ENCODE data around the gene ACADVL. TPM values are rescaled to one million over a fixed set of nuclear protein-coding genes. Genes with fewer than 3 reads are reported as not detected.

Gene ACADVL
- total RNA-seq, 1 experiment from 2014 or later, result 558 TPM

- DNase-seq (no peak), ATAC-seq (no peak)
- Histone ChIP-seq H3K36me3 (ENCODE audit: low read depth, low read length) (no peaks in the 10 kb centered on the region), H2AFZ (ENCODE audit: low read length) (no peak overlapping the region), H3K4me2 (ENCODE audit: low read length) (no peak overlapping the region), H3K9ac (ENCODE audit: low read length) (no peak overlapping the region), H3K27me3 (ENCODE audit: low read length) (no peaks in the 10 kb centered on the region), H3K79me2 (ENCODE audit: low read length) (no peaks in the 10 kb centered on the region), H3K9me2 (replicated peaks; ENCODE audit: low read length) (no peaks in the 10 kb centered on the region), H3K4me3 (ENCODE audit: low read length) (no peak overlapping the region), H3K4me1 (ENCODE audit: insufficient read depth, low read length) (no peaks in the 10 kb centered on the region), H4K20me1 (ENCODE audit: low read length) (no peaks in the 10 kb centered on the region), H3K27ac (ENCODE audit: low read length) (no peak overlapping the region), H3F3A (ENCODE audit: low read length, unreplicated experiment) (no peaks in the 10 kb centered on the region), H3K9me3 (ENCODE audit: low read length) (no peaks in the 10 kb centered on the region)
- no peak for TF ChIP-seq EZH2phosphoT487 (IDR thresholded peaks at IDR 0.05; ENCODE audit: borderline replicate concordance, low read length)
- TF ChIP-seq, protein P1, sequence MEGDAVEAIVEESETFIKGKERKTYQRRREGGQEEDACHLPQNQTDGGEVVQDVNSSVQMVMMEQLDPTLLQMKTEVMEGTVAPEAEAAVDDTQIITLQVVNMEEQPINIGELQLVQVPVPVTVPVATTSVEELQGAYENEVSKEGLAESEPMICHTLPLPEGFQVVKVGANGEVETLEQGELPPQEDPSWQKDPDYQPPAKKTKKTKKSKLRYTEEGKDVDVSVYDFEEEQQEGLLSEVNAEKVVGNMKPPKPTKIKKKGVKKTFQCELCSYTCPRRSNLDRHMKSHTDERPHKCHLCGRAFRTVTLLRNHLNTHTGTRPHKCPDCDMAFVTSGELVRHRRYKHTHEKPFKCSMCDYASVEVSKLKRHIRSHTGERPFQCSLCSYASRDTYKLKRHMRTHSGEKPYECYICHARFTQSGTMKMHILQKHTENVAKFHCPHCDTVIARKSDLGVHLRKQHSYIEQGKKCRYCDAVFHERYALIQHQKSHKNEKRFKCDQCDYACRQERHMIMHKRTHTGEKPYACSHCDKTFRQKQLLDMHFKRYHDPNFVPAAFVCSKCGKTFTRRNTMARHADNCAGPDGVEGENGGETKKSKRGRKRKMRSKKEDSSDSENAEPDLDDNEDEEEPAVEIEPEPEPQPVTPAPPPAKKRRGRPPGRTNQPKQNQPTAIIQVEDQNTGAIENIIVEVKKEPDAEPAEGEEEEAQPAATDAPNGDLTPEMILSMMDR (conservative IDR thresholded peaks at IDR 0.05; ENCODE audit: low read depth, low read length), result no peak
- no peak for TF ChIP-seq EZH2 (IDR thresholded peaks at IDR 0.05; ENCODE audit: low read length, unreplicated experiment)
- no TSS peak for BruUV-seq (replicated peaks)
- intact Hi-C loops (cut with micrococcal nuclease), result no loop called here
- ChIA-PET POLR2A (ENCODE audit: unreplicated experiment) (no interaction called here), CTCF (no interaction called here)
Measured at GRCh38 chr17:7205561-7205960, 14.2 kb upstream of the ACADVL start.

DNA sequence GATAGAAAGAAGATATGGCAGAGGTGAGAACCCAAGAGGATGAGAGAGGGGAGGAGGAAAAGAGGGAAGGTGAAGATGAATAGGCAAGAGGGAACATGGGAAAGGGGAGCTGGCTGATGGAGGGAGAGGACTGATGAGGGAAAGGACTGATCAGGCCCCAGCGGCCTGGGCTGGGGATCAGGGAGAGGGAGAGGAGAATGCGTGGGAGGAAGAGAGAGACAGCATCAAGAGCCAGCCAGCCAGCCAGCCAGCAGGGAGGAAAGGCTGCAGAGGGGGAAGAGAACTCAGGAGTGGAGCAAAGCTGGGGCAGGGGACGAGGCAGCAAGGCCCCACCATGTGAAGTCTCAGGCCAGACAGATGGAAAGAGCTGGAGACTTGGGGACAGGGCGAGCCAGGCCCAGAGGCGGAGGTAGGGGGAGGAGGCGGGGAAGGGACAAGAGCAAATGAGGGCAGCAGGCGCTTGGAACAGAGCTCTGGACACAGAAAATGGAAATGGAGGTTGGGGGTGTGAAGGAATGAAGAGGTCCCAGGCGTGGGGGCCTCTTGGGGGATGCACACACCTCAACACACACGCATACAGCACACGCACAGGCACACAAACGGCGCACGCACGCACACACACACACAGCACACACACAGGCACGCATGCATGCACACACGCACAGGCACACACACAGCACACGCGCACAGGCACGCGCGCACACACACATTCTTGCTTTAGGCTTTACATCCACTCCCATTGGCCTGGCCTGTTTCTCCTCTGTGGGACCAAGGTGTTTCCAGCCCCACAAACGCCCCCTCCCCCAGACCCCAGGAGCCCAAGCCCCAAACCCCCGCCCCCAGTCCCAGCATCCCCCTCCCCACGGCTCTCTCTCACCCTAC is 12.4 kb upstream of the ACADVL start:
- Histone ChIP-seq H3K79me2 (ENCODE audit: low read length) (peaks cover 6% of the 10 kb centered on the region), H3F3A (ENCODE audit: low read length, unreplicated experiment) (no peaks in the 10 kb centered on the region), H3K4me1 (ENCODE audit: insufficient read depth, low read length) (no peaks in the 10 kb centered on the region), H3K9ac (ENCODE audit: low read length) (no peak overlapping the region), H3K4me3 (ENCODE audit: low read length) (no peak overlapping the region), H4K20me1 (ENCODE audit: low read length) (no peaks in the 10 kb centered on the region), H2AFZ (ENCODE audit: low read length) (no peak overlapping the region), H3K9me3 (ENCODE audit: low read length) (no peaks in the 10 kb centered on the region), H3K9me2 (replicated peaks; ENCODE audit: low read length) (no peaks in the 10 kb centered on the region), H3K27me3 (ENCODE audit: low read length) (no peaks in the 10 kb centered on the region), H3K36me3 (ENCODE audit: low read depth, low read length) (no peaks in the 10 kb centered on the region), H3K27ac (ENCODE audit: low read length) (no peak overlapping the region), H3K4me2 (ENCODE audit: low read length) (no peak overlapping the region)
- ATAC-seq (no peak), DNase-seq (no peak)
- TF ChIP-seq, protein P1 (conservative IDR thresholded peaks at IDR 0.05; ENCODE audit: low read depth, low read length), result no peak
- ChIA-PET CTCF (interaction anchor here (0.6 kb wide), 1 partner anchor 35 kb away, joined by 3 read pairs; the partner anchor contains the start of gene GABARAP), POLR2A (ENCODE audit: unreplicated experiment) (no interaction called here)
- intact Hi-C loops (cut with micrococcal nuclease), result no loop called here
- no TSS peak for BruUV-seq (replicated peaks)

GRCh38 chr17:7208027-7208571 is 11.6 kb upstream of the ACADVL start:
- no TSS peak for BruUV-seq (replicated peaks)
- H3K27ac ChIP-seq (ENCODE audit: low read length), result no peak overlapping the region
- H2AFZ ChIP-seq (ENCODE audit: low read length), result no peak overlapping the region
- no peak overlapping the region for H3K4me3 ChIP-seq (ENCODE audit: low read length)
- H3K27me3 ChIP-seq (ENCODE audit: low read length), result no peaks in the 10 kb centered on the region
- no peak overlapping the region for H3K4me2 ChIP-seq (ENCODE audit: low read length)
- no peaks in the 10 kb centered on the region for H3K9me3 ChIP-seq (ENCODE audit: low read length)
- H3K36me3 ChIP-seq (ENCODE audit: low read depth, low read length), result no peaks in the 10 kb centered on the region
- H3K79me2 ChIP-seq (ENCODE audit: low read length), result peaks cover 7% of the 10 kb centered on the region
- intact Hi-C loops (cut with micrococcal nuclease), result no loop called here
- POLR2A ChIA-PET (ENCODE audit: unreplicated experiment), result no interaction called here
- TF ChIP-seq EZH2phosphoT487 (IDR thresholded peaks at IDR 0.05; ENCODE audit: borderline replicate concordance, low read length), result no peak
- TF ChIP-seq, protein P1 (conservative IDR thresholded peaks at IDR 0.05; ENCODE audit: low read depth, low read length), result no peak
- no peak for TF ChIP-seq EZH2 (IDR thresholded peaks at IDR 0.05; ENCODE audit: low read length, unreplicated experiment)
- no peaks in the 10 kb centered on the region for H4K20me1 ChIP-seq (ENCODE audit: low read length)
- no peaks in the 10 kb centered on the region for H3K4me1 ChIP-seq (ENCODE audit: insufficient read depth, low read length)
- ATAC-seq, result no peak
- DNase-seq, result no peak
- CTCF ChIA-PET, result no interaction called here
- H3K9me2 ChIP-seq (replicated peaks; ENCODE audit: low read length), result no peaks in the 10 kb centered on the region
- no peak overlapping the region for H3K9ac ChIP-seq (ENCODE audit: low read length)
- no peaks in the 10 kb centered on the region for H3F3A ChIP-seq (ENCODE audit: low read length, unreplicated experiment)

Data from PC-3 (cell line).